ENCODE results near the gene FAM117B.
"Not testable (repeated sequence)": the region's sequence is repeated elsewhere in the genome, so short reads cannot be mapped to it uniquely, and the experiment has no call there.

The FAM117B gene

DNA sequence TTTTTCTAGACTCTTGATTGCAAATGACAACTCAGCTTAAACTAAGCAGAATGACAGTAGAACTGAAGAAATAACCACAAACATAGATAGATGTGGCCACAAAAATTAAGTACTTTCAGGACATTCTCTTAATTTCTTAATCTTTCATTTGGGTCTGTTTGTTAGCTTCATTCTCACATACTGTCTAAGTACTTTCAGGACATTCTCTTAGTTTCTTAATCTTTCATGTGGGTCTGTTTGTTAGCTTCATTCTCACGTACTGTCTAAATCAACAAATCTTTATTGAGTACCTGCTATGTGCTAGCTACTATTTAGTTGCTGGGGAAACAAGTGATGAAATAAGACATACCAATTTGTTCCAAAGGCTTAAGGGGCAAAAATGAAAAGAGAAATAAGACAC, 35.1 kb downstream of the FAM117B start:
- Mint-ChIP-seq H3K4me1 (ENCODE audit: low read depth) (peaks cover 27% of the 10 kb centered on the region), H3K36me3 (ENCODE audit: low read depth) (no peaks in the 10 kb centered on the region), H3K27me3 (ENCODE audit: low read depth) (no peaks in the 10 kb centered on the region), H3K9me3 (peaks cover 6% of the 10 kb centered on the region), H3K27ac (peak overlapping the region; percentile 10), H3K4me3 (peak overlapping the region; percentile 35)

DNA sequence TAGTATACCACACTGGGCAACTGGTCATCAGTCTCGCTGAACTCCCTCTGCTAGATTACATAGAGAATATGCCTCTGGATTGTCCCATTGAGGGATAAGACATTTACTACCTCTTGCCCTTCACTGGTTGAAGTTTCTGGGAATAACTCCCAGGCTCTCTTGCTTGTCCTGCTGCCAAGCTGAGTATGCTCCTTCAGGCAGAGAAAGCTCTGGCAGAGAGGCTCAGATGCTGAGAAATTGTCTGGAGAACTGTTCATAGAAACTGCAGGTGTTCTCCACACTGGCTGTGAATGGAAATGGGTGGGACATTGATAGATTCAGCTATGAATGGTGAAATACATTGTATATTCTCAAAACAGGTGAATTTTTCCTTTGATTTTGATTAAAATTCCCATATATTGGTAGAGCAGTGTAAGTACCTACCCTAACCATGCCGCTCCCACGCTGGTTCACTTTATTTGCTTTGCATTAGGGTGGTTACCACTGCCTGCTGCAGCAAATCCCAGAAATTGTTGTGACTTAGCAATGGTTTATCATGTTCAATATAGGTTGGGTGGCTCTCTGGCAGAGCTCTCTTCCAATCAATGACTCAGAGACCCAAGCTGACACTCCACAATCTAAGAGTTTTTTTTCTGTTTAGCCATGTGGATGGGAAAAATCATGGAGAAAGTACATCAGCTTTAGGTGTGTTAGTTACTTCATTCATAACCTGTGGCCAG, 36.7 kb downstream of the FAM117B start:
- Mint-ChIP-seq H3K27ac (no peak overlapping the region), H3K4me1 (ENCODE audit: low read depth) (peaks cover 19% of the 10 kb centered on the region), H3K4me3 (no peak overlapping the region), H3K9me3 (peaks cover 7% of the 10 kb centered on the region), H3K27me3 (ENCODE audit: low read depth) (no peaks in the 10 kb centered on the region), H3K36me3 (ENCODE audit: low read depth) (peaks cover 3% of the 10 kb centered on the region)

DNA sequence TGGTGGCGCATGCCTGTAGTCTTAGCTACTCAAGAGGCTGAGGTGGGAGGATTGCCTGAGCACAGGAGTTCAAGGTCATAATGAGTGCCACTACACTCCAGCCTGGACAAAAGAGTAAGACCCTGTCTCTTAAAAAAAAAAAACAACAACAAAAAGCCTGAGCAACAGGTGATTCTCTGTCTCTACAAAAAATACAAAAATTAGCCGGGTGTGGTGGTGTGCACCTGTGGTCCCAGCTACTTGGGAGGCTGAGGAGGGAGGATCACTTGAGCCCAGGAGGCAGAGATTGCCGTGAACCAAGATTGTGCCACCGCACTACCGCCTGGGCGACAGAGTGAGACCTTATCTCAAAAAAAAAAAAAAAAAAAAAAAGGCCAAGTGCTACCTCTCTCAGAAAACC, 40.3 kb downstream of the FAM117B start:
- H3K36me3 Mint-ChIP-seq (ENCODE audit: low read depth) = peaks cover 11% of the 10 kb centered on the region
- H3K9me3 Mint-ChIP-seq = peaks cover 18% of the 10 kb centered on the region
- not testable (repeated sequence) for H3K27me3 Mint-ChIP-seq (ENCODE audit: low read depth); H3K4me3 Mint-ChIP-seq; H3K27ac Mint-ChIP-seq
- H3K4me1 Mint-ChIP-seq (ENCODE audit: low read depth) = peaks cover 12% of the 10 kb centered on the region

DNA sequence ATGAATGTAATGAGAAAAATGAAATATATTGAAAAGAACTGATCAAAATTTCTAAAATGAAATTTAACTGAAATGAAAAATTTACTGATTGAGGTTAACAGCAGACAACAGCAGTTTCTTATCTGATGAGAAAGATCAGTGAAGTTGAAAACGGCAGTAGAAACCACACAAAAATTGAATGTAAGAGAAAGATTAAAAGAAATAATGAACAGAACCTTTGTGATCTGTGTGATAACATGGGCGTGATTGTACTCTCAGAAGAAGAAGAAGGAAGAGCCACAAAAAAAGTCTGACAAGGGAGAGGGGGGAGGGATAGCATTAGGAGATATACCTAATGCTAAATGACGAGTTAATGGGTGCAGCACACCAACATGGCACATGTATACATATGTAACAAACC, 45.2 kb downstream of the FAM117B start:
- peaks cover 10% of the 10 kb centered on the region for H3K4me1 Mint-ChIP-seq (ENCODE audit: low read depth)
- H3K4me3 Mint-ChIP-seq = no peak overlapping the region
- peaks cover 24% of the 10 kb centered on the region for H3K9me3 Mint-ChIP-seq
- H3K36me3 Mint-ChIP-seq (ENCODE audit: low read depth) = peaks cover 14% of the 10 kb centered on the region
- no peaks in the 10 kb centered on the region for H3K27me3 Mint-ChIP-seq (ENCODE audit: low read depth)
- no peak overlapping the region for H3K27ac Mint-ChIP-seq

DNA sequence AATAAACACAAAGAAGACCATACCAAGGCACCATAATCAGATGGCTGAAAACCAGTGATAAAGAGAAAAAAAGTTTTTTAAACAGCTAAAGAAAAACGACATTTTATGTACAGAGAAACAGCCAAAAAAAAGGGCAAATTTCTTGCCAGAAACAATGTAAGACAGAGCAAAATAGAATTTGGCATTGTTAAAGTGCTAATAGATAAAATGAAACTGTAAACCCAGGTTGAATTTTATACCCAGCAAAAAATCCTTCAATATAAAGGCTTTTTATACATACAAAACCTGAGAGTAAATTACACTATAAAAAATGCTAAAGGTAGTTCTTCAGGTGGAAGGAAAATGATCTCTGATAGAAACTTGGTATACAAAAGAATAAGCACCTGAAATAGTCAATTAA, 45.7 kb downstream of the FAM117B start:
- Mint-ChIP-seq H3K27ac (no peak overlapping the region), H3K4me3 (no peak overlapping the region), H3K9me3 (peaks cover 24% of the 10 kb centered on the region), H3K36me3 (ENCODE audit: low read depth) (peaks cover 12% of the 10 kb centered on the region), H3K4me1 (ENCODE audit: low read depth) (peaks cover 9% of the 10 kb centered on the region), H3K27me3 (ENCODE audit: low read depth) (no peaks in the 10 kb centered on the region)

DNA sequence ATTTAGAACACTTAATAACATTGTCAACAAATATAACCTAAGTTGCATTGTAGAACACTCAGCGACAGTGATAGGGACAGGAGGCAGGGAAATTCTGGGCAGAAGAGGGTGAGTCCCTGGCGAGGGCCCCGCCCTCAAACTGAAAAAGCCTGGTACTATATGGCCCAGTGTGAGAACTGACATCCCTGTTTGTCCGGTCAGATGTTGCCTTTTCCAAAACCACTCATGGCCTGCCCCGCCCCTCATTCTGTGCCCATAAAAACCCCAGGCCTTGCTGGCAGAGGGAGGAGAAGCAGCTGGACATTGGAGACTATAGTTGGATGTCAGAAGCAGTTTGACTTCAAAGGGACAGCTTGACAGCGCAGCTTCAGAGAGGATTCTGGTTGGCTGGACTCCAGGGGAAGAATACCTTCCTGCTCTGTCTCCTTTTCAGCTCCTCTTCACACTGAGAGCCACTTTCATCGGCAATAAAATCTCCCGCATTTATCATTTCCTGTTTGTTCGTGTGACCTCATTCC, 47.0 kb downstream of the FAM117B start:
- peaks cover 9% of the 10 kb centered on the region for H3K4me1 Mint-ChIP-seq (ENCODE audit: low read depth)
- H3K4me3 Mint-ChIP-seq = no peak overlapping the region
- H3K27me3 Mint-ChIP-seq (ENCODE audit: low read depth) = no peaks in the 10 kb centered on the region
- H3K36me3 Mint-ChIP-seq (ENCODE audit: low read depth) = peaks cover 12% of the 10 kb centered on the region
- H3K27ac Mint-ChIP-seq = no peak overlapping the region
- H3K9me3 Mint-ChIP-seq = peaks cover 24% of the 10 kb centered on the region

DNA sequence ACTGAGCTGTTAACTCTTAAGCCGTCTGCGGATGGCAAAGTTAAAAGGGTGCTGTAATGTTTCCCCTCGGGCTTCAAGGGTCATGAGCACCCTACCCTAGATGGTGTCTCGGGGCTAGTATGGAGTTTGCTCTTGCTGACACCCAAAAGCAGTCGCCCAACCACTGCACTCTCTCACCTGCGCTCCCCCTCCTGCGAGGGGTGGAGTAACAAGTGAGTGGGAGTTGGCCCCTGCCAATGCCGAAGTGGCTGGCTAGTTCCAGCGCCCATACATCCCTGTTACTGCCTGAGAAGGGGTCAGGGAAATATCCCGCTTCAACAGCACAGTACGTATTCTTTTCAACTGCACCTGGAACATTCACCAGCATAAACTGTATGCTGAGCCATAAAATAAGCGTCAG, 47.5 kb downstream of the FAM117B start:
- Mint-ChIP-seq H3K4me3 (no peak overlapping the region), H3K4me1 (ENCODE audit: low read depth) (peaks cover 9% of the 10 kb centered on the region), H3K27ac (no peak overlapping the region), H3K27me3 (ENCODE audit: low read depth) (no peaks in the 10 kb centered on the region), H3K9me3 (peaks cover 24% of the 10 kb centered on the region), H3K36me3 (ENCODE audit: low read depth) (peaks cover 12% of the 10 kb centered on the region)

DNA sequence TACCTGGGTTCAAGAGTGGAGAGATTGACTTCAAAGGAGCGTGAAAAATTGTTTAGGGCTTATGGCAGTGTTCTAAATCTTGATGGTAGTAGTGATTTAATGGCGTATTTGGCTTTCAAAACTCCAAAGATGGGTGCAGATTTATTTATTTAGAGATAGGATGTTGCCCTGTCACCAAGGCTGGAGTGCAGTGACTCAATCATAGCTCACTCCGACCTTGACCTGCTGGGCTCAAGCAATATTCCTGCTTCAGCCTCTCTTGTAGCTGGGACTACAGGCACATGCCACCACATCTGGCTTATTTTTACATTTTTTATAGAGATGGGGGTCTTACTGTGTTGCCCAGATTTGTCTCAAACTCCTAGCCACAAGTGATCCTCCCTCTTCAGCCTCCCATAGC, 52.5 kb downstream of the FAM117B start:
- Mint-ChIP-seq H3K27me3 (ENCODE audit: low read depth) (no peaks in the 10 kb centered on the region), H3K4me3 (no peak overlapping the region), H3K27ac (no peak overlapping the region), H3K4me1 (ENCODE audit: low read depth) (peaks cover 4% of the 10 kb centered on the region), H3K9me3 (no peaks in the 10 kb centered on the region), H3K36me3 (ENCODE audit: low read depth) (no peaks in the 10 kb centered on the region)

DNA sequence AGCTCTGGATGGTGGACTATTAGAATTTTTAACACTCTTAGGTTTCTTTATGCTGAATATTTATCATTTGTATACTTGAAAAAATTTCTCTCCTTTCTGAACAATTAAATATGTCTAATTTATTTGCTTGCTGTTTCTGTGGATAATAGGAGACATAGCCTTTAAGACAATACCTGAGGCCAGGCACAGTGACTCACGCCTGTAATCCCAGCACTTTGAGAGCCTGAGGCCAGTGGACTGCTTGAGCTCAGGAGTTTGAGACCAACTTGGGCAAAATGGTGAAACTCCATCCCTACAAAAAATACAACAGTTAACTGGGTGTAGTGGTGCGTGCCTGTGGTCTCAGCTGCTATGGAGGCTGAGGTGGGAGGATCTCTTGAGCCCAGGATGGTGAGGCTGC, 54.7 kb downstream of the FAM117B start:
- Mint-ChIP-seq H3K4me1 (ENCODE audit: low read depth) (peaks cover 4% of the 10 kb centered on the region), H3K27me3 (ENCODE audit: low read depth) (no peaks in the 10 kb centered on the region), H3K4me3 (no peak overlapping the region), H3K27ac (no peak overlapping the region), H3K9me3 (no peaks in the 10 kb centered on the region), H3K36me3 (ENCODE audit: low read depth) (no peaks in the 10 kb centered on the region)

DNA sequence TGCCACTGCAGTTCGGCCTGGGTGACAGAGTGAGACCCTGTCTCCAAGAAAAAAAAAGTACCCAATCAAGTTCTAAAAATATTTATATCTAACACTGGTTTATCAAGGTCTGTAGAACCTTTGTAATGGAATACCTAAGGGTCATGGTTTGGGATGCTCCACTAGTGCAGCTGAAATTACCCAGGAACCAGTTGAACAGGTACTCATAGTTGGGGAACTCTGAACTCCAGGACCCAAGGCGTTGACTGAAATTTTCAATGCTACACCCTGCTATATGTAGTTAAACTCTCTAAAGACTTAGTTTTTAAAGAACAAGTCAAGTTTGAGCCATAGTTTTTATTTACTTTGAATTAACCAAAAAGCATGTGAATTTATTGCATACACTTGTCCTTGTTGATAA, 55.1 kb downstream of the FAM117B start:
- peaks cover 4% of the 10 kb centered on the region for H3K4me1 Mint-ChIP-seq (ENCODE audit: low read depth)
- no peaks in the 10 kb centered on the region for H3K27me3 Mint-ChIP-seq (ENCODE audit: low read depth)
- H3K9me3 Mint-ChIP-seq = no peaks in the 10 kb centered on the region
- no peak overlapping the region for H3K27ac Mint-ChIP-seq
- no peaks in the 10 kb centered on the region for H3K36me3 Mint-ChIP-seq (ENCODE audit: low read depth)
- H3K4me3 Mint-ChIP-seq = no peak overlapping the region

DNA sequence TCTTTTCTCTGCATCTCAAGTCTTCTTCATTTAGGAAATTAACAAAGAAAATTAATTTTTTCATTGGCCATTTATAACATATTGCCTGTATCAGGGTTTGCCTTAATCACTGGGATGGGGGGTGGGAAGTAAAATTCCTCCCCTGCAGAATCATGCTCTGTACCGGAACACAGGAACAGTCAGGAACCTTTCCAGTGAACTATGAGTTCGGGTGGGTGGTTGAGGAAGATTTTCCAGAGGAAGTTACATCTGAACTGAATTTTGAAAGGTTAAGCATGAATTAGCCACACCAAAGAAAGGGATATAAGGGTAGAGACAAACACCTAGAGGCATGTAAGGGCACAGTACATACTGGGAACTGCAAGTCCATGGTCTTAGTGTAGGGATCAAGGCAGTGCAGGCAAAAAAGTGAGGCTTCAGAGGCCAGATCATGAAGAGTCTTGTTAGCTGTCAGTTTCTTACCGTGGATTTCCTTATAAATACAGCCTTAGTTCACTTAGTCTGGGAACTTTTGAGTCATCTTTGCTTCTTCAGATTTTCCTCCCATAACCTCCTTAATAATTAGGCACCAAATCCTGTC, 55.6 kb downstream of the FAM117B start:
- H3K9me3 Mint-ChIP-seq = no peaks in the 10 kb centered on the region
- peaks cover 4% of the 10 kb centered on the region for H3K4me1 Mint-ChIP-seq (ENCODE audit: low read depth)
- H3K27me3 Mint-ChIP-seq (ENCODE audit: low read depth) = no peaks in the 10 kb centered on the region
- H3K36me3 Mint-ChIP-seq (ENCODE audit: low read depth) = no peaks in the 10 kb centered on the region
- no peak overlapping the region for H3K4me3 Mint-ChIP-seq
- H3K27ac Mint-ChIP-seq = no peak overlapping the region

DNA sequence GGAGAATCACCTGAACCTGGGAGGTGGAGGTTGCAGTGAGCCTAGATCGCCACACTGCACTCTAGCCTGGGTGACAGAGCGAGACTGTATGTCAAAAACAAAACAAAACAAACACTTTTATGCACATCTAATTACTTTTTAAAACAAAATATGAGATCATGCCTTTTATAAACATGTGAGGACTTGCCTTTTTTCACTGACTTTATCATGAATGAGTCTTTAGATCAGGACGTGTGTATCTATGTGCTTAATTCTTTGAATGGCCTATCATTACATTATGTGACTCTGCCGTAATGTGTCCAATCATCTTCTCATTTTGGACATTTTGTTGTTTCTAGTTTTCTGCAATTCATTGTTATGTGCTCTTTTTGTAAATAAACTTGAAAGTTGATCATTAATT, 58.7 kb downstream of the FAM117B start:
- Mint-ChIP-seq H3K4me3 (no peak overlapping the region), H3K9me3 (no peaks in the 10 kb centered on the region), H3K27me3 (ENCODE audit: low read depth) (no peaks in the 10 kb centered on the region), H3K36me3 (ENCODE audit: low read depth) (peaks cover 2% of the 10 kb centered on the region), H3K4me1 (ENCODE audit: low read depth) (peaks cover 4% of the 10 kb centered on the region), H3K27ac (no peak overlapping the region)

DNA sequence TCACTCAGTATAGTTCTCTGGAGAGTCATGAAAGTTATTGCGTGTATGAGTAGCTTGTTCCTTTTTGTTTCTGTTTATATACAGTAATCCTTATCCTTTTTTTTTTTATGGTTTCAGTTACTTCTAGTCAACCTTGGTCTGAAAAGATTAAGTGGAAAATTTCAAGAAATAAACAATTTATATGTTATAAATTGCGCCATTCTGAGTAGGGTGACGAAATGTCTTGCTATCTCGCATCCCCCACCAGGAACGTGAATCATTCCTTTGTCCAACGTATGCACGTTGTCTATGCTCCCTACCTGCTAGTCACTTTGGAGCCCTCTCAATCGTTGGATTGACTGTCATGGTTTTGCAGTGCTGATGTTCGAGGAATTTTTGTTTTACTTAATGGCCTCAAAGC, 60.4 kb downstream of the FAM117B start:
- peaks cover 9% of the 10 kb centered on the region for H3K4me1 Mint-ChIP-seq (ENCODE audit: low read depth)
- peaks cover 7% of the 10 kb centered on the region for H3K36me3 Mint-ChIP-seq (ENCODE audit: low read depth)

DNA sequence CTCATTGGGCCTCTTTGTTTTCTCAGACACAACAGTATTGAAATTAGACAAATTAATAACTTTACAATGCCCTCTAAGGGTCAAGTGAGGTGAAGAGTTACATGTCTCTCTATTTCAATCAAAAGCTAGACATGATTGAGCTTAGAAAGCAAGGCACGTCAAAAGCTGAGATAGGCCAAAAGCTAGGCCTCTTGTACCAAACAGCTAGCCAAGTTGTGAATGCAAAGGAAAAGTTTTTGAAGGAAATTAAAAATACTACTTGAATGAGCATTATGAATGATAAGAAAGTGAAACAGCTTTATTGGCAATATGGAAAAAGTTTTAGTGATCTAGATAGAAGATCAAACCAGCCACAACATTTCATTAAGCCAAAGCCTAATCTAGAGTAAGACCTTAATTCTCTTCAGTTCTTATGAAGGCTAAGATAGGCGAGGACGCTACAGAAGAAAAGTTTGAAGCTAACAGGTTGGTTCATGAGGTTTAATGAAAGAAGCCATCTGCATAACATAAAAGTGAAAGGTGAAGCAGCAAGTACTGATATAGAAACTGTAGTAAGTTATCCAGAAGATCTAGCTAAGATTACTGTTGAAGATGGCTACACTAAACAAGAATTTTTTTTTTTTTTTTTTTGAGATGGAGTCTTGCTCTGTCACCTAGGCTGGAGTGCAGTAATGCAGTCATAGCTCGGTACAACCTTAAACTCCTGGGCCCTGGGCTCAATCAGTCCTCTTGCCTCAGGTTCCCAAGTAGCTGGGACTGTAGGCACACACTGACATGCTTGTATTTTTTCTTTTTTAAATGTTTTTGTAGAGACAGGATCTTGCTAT, 65.5 kb downstream of the FAM117B start:
- peaks cover 4% of the 10 kb centered on the region for H3K9me3 Mint-ChIP-seq
- H3K4me3 Mint-ChIP-seq = no peak overlapping the region
- H3K4me1 Mint-ChIP-seq (ENCODE audit: low read depth) = peaks cover 20% of the 10 kb centered on the region
- no peaks in the 10 kb centered on the region for H3K27me3 Mint-ChIP-seq (ENCODE audit: low read depth)
- peak overlapping the region; percentile 64 for H3K27ac Mint-ChIP-seq
- peaks cover 7% of the 10 kb centered on the region for H3K36me3 Mint-ChIP-seq (ENCODE audit: low read depth)

More for the DNA sequence above, 60.4 kb downstream of the FAM117B start:
- Mint-ChIP-seq H3K27me3 (ENCODE audit: low read depth) (no peaks in the 10 kb centered on the region), H3K9me3 (no peaks in the 10 kb centered on the region), H3K27ac (no peak overlapping the region), H3K4me3 (no peak overlapping the region)

DNA sequence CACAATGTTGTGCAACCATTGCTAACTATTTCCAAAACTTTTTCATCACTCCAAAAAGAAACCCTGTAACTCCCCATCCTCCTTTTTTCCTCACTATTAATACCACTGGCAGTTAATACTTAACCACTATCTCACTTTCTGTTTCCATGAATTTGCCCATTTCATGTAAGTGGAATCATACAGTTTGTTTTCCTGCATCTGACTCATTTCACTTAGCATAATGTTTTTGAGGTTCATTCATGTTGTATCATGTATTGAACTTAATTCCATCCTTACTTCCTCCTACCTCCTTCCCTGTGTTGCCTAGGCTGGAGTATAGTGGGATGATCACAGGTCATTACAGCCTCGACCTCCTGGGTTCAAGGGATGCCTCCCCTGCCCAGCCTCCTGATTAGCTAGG, 68.3 kb downstream of the FAM117B start:
- H3K36me3 Mint-ChIP-seq (ENCODE audit: low read depth) = peaks cover 6% of the 10 kb centered on the region
- no peaks in the 10 kb centered on the region for H3K27me3 Mint-ChIP-seq (ENCODE audit: low read depth)
- H3K27ac Mint-ChIP-seq = no peak overlapping the region
- H3K4me1 Mint-ChIP-seq (ENCODE audit: low read depth) = peaks cover 28% of the 10 kb centered on the region
- peaks cover 6% of the 10 kb centered on the region for H3K9me3 Mint-ChIP-seq
- no peak overlapping the region for H3K4me3 Mint-ChIP-seq
